Stimulated activated CD8-positive, alpha-beta memory T cell treated with anti-CD3 and anti-CD28 coated beads, Interleukin-2, amount 100 ng/mL, for 1 hour (primary cell): ENCODE results near the gene SNX19.
"Not testable (repeated sequence)": the region's sequence is repeated elsewhere in the genome, so short reads cannot be mapped to it uniquely, and the experiment has no call there.

ENCODE experiments used
- DNase-seq, 2 donors: peaks; one replicate each; pipeline ENCODE4 v3.0.0-alpha.2; 2020; ENCODE audit warnings: low read depth in 2 of 2

Gene SNX19

GRCh38 chr11:130872513-130872912, 43.8 kb downstream of the SNX19 start:
- no peak for DNase-seq

- DNase-seq: no peak
Measured at GRCh38 chr11:130872102-130872501, 44.2 kb downstream of the SNX19 start.

- DNase-seq: no peak
Measured at GRCh38 chr11:130871616-130872015, 44.7 kb downstream of the SNX19 start.

- DNase-seq: no peak
Measured at GRCh38 chr11:130868721-130869390, 47.4 kb downstream of the SNX19 start.

- DNase-seq: no peak
Measured at GRCh38 chr11:130868086-130868710, 48.1 kb downstream of the SNX19 start.

- no peak for DNase-seq
Measured at GRCh38 chr11:130866831-130867230, 49.4 kb downstream of the SNX19 start.

GRCh38 chr11:130865774-130866114, 50.5 kb downstream of the SNX19 start:
- DNase-seq: no peak

GRCh38 chr11:130865091-130865773, 51.0 kb downstream of the SNX19 start:
- DNase-seq: no peak

- peak; percentile 59 to 71 for DNase-seq
Measured at GRCh38 chr11:130861902-130862860, 54.1 kb downstream of the SNX19 start.

GRCh38 chr11:130861283-130861682, 55.0 kb downstream of the SNX19 start:
- no peak for DNase-seq

GRCh38 chr11:130859886-130860285, 56.4 kb downstream of the SNX19 start:
- DNase-seq: no peak

- DNase-seq: no peak
Measured at GRCh38 chr11:130858215-130858614, 58.1 kb downstream of the SNX19 start.

- DNase-seq: not testable (repeated sequence)
Measured at GRCh38 chr11:130855707-130856106, 60.6 kb downstream of the SNX19 start.

GRCh38 chr11:130854483-130854882, 61.8 kb downstream of the SNX19 start:
- no peak for DNase-seq

GRCh38 chr11:130852589-130852988, 63.7 kb downstream of the SNX19 start:
- DNase-seq: no peak

GRCh38 chr11:130850185-130850944, 65.9 kb downstream of the SNX19 start:
- no peak for DNase-seq

- no peak for DNase-seq
Measured at GRCh38 chr11:130849215-130849568, 67.1 kb downstream of the SNX19 start.

GRCh38 chr11:130848361-130849214, 67.7 kb downstream of the SNX19 start:
- no peak for DNase-seq

GRCh38 chr11:130847517-130847916, 68.8 kb downstream of the SNX19 start:
- DNase-seq: no peak

GRCh38 chr11:130846606-130847005, 69.7 kb downstream of the SNX19 start:
- no peak for DNase-seq
